ENCODE data around the gene PKDCC. TPM values are rescaled to one million over a fixed set of nuclear protein-coding genes. Genes with fewer than 3 reads are reported as not detected.

PKDCC gene
- total and polyA plus RNA-seq, 2 of the 8 experiments (the other 6 are each of a cell fraction or from before 2014, with no cell fraction given), result 49.9 to 80.1 TPM

GRCh38 chr2:42029171-42029570, 18.6 kb upstream of the PKDCC start:
- FAIRE-seq (no peak), DNase-seq (ENCODE audit: low read depth in 1 of 2, low spot score in 2 of 2) (no peak)
- no peak overlapping the region for H3K14ac ChIP-seq (ENCODE audit: insufficient read length)
- peaks cover 19 to 42% (median 27%) of the 10 kb centered on the region in 4 experiments for H3K4me1 ChIP-seq (replicated peaks in 1 of 4; ENCODE audit: control insufficient read depth in 3 of 4, insufficient read depth in 4 of 4, low read length in 3 of 4)
- no peaks in the 10 kb centered on the region for H3K79me1 ChIP-seq (ENCODE audit: low read depth, low read length)
- H3K9ac ChIP-seq (replicated peaks in 1 of 4; ENCODE audit: extremely low read depth in 1 of 4, low read depth in 3 of 4, low read length in 3 of 4), result no peak overlapping the region
- peaks cover 0 to 12% (median 7%) of the 10 kb centered on the region in 4 experiments; a peak in 3 of 7 replicates for H3K27me3 ChIP-seq (replicated peaks in 1 of 4; ENCODE audit: control insufficient read depth in 3 of 4, extremely low read depth in 1 of 4, insufficient read depth in 3 of 4, low read length in 3 of 4)
- H2BK120ac ChIP-seq (replicated peaks; ENCODE audit: low read depth, low read length), result no peak overlapping the region
- H3K9me3 ChIP-seq (ENCODE audit: insufficient read depth in 2 of 2, low read depth in 1 of 2, low read length in 1 of 2), result no peaks in the 10 kb centered on the region
- no peak overlapping the region for H3K27ac ChIP-seq (ENCODE audit: low read depth, low read length)
- H2AFZ ChIP-seq (ENCODE audit: low read length), result no peak overlapping the region
- H4K91ac ChIP-seq (replicated peaks; ENCODE audit: insufficient read length, low read length), result no peak overlapping the region
- POLR2A ChIA-PET (ENCODE audit: partially characterized antibody), result interaction anchor here (1.2 to 2.5 kb wide), 4 partner anchors 13 to 81 kb away, joined by 3 to 7 read pairs (median 4); partner anchors contain the start of gene PKDCC
- H3K4me3 ChIP-seq (ENCODE audit: extremely low read depth in 1 of 4, insufficient read depth in 2 of 4, low read depth in 3 of 4, low read length in 4 of 4), result no peak overlapping the region
- H2BK5ac ChIP-seq (ENCODE audit: low read depth, low read length), result peak overlapping the region; percentile 89; the same call in 1 of the 2 replicates
- H3K23ac ChIP-seq (ENCODE audit: insufficient read length), result no peak overlapping the region
- no peak overlapping the region for H3K4ac ChIP-seq (replicated peaks; ENCODE audit: insufficient read length, low read depth, low read length)
- peak overlapping the region; percentile 63; the same call in 1 of the 2 replicates for H2BK20ac ChIP-seq (ENCODE audit: low read length)
- no peaks in the 10 kb centered on the region for H3K79me2 ChIP-seq (ENCODE audit: control insufficient read depth in 1 of 2, insufficient read depth in 2 of 2, low read length in 2 of 2)
- H3K4me2 ChIP-seq (ENCODE audit: insufficient read depth in 1 of 2, low read depth in 2 of 2, low read length in 2 of 2), result peak overlapping the region in 1 of 2 experiments; percentile 38; a peak in 1 of 4 replicates
- no peak overlapping the region for H2BK15ac ChIP-seq (ENCODE audit: low read length)
- CTCF ChIA-PET (ENCODE audit: partially characterized antibody), result interaction anchor here (0.6 to 2.8 kb wide), 14 partner anchors 9 to 176 kb away, joined by 3 to 18 read pairs (median 4); no protein-coding TSS in a partner anchor
- no peaks in the 10 kb centered on the region for H4K20me1 ChIP-seq (replicated peaks in 1 of 2; ENCODE audit: control insufficient read depth in 1 of 2, insufficient read depth in 2 of 2, low read length in 2 of 2)
- no peak overlapping the region for H3K56ac ChIP-seq (replicated peaks; ENCODE audit: insufficient read length, low read depth, low read length)
- no peak overlapping the region for H4K5ac ChIP-seq (ENCODE audit: insufficient read length, low read depth, low read length)
- no peaks in the 10 kb centered on the region; the same call in 1 of the 2 replicates for H3K23me2 ChIP-seq (ENCODE audit: low read depth, low read length)
- peak overlapping the region; percentile 97 for H3K18ac ChIP-seq (ENCODE audit: extremely low read depth, low read length)
- H4K8ac ChIP-seq (ENCODE audit: extremely low read depth, insufficient read depth, low read length), result no peak overlapping the region
- WGBS, 2 experiments (ENCODE audit: extremely low coverage in 1 of 2, insufficient coverage in 1 of 2, insufficient read length in 1 of 2, insufficient replicate concordance in 2 of 2, low coverage in 1 of 2, low lambda C conversion rate in 2 of 2, missing lambda C conversion rate in 1 of 2), result 93% methylated on average over 4 of the region's 4 CpGs; no CpG with 5 or more reads in 1 of the 2 experiments
- H2AK5ac ChIP-seq (ENCODE audit: low read depth, low read length), result peak overlapping the region; percentile 57; the same call in 1 of the 2 replicates
- no peaks in the 10 kb centered on the region for H3K36me3 ChIP-seq (ENCODE audit: control insufficient read depth in 2 of 4, insufficient read depth in 4 of 4, low read length in 3 of 4)
- H2BK12ac ChIP-seq (ENCODE audit: low read depth, low read length), result peak overlapping the region; percentile 65; the same call in 1 of the 2 replicates
- no peak for TF ChIP-seq E2F6 (IDR thresholded peaks at IDR 0.05)
- TF ChIP-seq GTF2F1 (IDR thresholded peaks at IDR 0.05; ENCODE audit: borderline replicate concordance, low read depth, low read length), result no peak
- TF ChIP-seq CHD1 (IDR thresholded peaks at IDR 0.05; ENCODE audit: low read depth, low read length), result no peak
- no peak for TF ChIP-seq CHD2 (IDR thresholded peaks at IDR 0.05; ENCODE audit: low read length)
- TF ChIP-seq NRF1 (IDR thresholded peaks at IDR 0.05; ENCODE audit: low read depth, low read length), result no peak
- TF ChIP-seq BACH1 (IDR thresholded peaks at IDR 0.05; ENCODE audit: low read length), result no peak
- TF ChIP-seq SUZ12 (IDR thresholded peaks at IDR 0.05; ENCODE audit: low read length), result no peak
- no peak for TF ChIP-seq SAP30 (IDR thresholded peaks at IDR 0.05; ENCODE audit: insufficient read depth, insufficient replicate concordance, low read length)
- TF ChIP-seq EGR1 (IDR thresholded peaks at IDR 0.05; ENCODE audit: borderline replicate concordance, low read depth, low read length), result no peak
